Chondrocyte (in vitro differentiated cells): ENCODE results near the gene PROKR1. TPM values are rescaled to one million over a fixed set of nuclear protein-coding genes. Genes with fewer than 3 reads are reported as not detected.

Source experiments
- DNase-seq: peaks from one replicate; pipeline ENCODE4 v3.0.0; 2021; ENCODE audit warnings: mixed read lengths, low spot score
- H3K27ac Mint-ChIP-seq: one replicate; pipeline ENCODE4 v1.8.0; 2021; ENCODE audit warnings: mild to moderate bottlenecking, moderate library complexity, mixed read lengths; ENCODE audit not compliant: unreplicated experiment
- H3K27me3 Mint-ChIP-seq: 2 replicates; pipeline ENCODE4 v1.8.0; 2021; ENCODE audit warnings: low read depth, mixed read lengths
- H3K36me3 Mint-ChIP-seq: 2 replicates; pipeline ENCODE4 v1.8.0; 2021; ENCODE audit warnings: low read depth, mixed read lengths
- H3K4me1 Mint-ChIP-seq: 2 replicates; pipeline ENCODE4 v1.8.0; 2021; ENCODE audit warnings: low read depth, mild to moderate bottlenecking, mixed read lengths
- H3K4me3 Mint-ChIP-seq: one replicate; pipeline ENCODE4 v1.8.0; 2021; ENCODE audit warnings: mild to moderate bottlenecking, moderate library complexity, mixed read lengths; ENCODE audit not compliant: unreplicated experiment
- H3K9me3 Mint-ChIP-seq: 2 replicates; pipeline ENCODE4 v1.8.0; 2021; ENCODE audit warnings: low read depth, mixed read lengths
- CTCF ChIP-seq: fragments of 200-600 bp; sonication (generic); IDR thresholded peaks from 2 replicates; pipeline ENCODE4 v1.5.0; 2021; ENCODE audit warnings: antibody characterized with exemption, mild to moderate bottlenecking, moderate library complexity
- total RNA-seq: library from RNA; stranded (reverse); gene quantifications from 3 replicates; pipeline ENCODE4 v1.2.1, GENCODE V29; 2021

The PROKR1 gene
- total RNA-seq, 1 donor from 2014 or later, result not detected

GRCh38 chr2:68695971-68696370 lies 52.6 kb downstream of the PROKR1 start:
- peaks cover 12% of the 10 kb centered on the region for H3K9me3 Mint-ChIP-seq
- no peak overlapping the region for H3K27ac Mint-ChIP-seq
- no peak overlapping the region for H3K4me3 Mint-ChIP-seq
- H3K27me3 Mint-ChIP-seq, result peaks cover 5% of the 10 kb centered on the region
- H3K4me1 Mint-ChIP-seq, result no peaks in the 10 kb centered on the region
- peaks cover 1% of the 10 kb centered on the region for H3K36me3 Mint-ChIP-seq
- TF ChIP-seq CTCF, result no peak
- no peak for DNase-seq

GRCh38 chr2:68696554-68696953 lies 53.2 kb downstream of the PROKR1 start:
- Mint-ChIP-seq H3K27ac (no peak overlapping the region), H3K36me3 (peaks cover 1% of the 10 kb centered on the region), H3K27me3 (peaks cover 5% of the 10 kb centered on the region), H3K4me3 (no peak overlapping the region), H3K9me3 (peaks cover 12% of the 10 kb centered on the region), H3K4me1 (no peaks in the 10 kb centered on the region)
- no peak for TF ChIP-seq CTCF
- DNase-seq, result no peak

GRCh38 chr2:68698567-68699377 lies 55.4 kb downstream of the PROKR1 start:
- no peak overlapping the region for H3K27ac Mint-ChIP-seq
- TF ChIP-seq CTCF, result no peak
- peaks cover 10% of the 10 kb centered on the region for H3K27me3 Mint-ChIP-seq
- H3K4me3 Mint-ChIP-seq, result no peak overlapping the region
- DNase-seq, result no peak
- H3K9me3 Mint-ChIP-seq, result peaks cover 12% of the 10 kb centered on the region
- no peaks in the 10 kb centered on the region for H3K4me1 Mint-ChIP-seq
- H3K36me3 Mint-ChIP-seq, result peaks cover 1% of the 10 kb centered on the region

- peaks cover 11% of the 10 kb centered on the region for H3K27me3 Mint-ChIP-seq
- peaks cover 12% of the 10 kb centered on the region for H3K9me3 Mint-ChIP-seq
- DNase-seq, result no peak
- H3K4me1 Mint-ChIP-seq, result no peaks in the 10 kb centered on the region
- H3K27ac Mint-ChIP-seq, result no peak overlapping the region
- TF ChIP-seq CTCF, result no peak
- H3K36me3 Mint-ChIP-seq, result peaks cover 1% of the 10 kb centered on the region
- no peak overlapping the region for H3K4me3 Mint-ChIP-seq
Measured at GRCh38 chr2:68700560-68700959, 57.2 kb downstream of the PROKR1 start.

- peaks cover 2% of the 10 kb centered on the region for H3K4me1 Mint-ChIP-seq
- TF ChIP-seq CTCF, result no peak
- DNase-seq, result no peak
- H3K27ac Mint-ChIP-seq, result no peak overlapping the region
- H3K4me3 Mint-ChIP-seq, result no peak overlapping the region
- H3K9me3 Mint-ChIP-seq, result no peaks in the 10 kb centered on the region
- peaks cover 20% of the 10 kb centered on the region for H3K27me3 Mint-ChIP-seq
- peaks cover 1% of the 10 kb centered on the region for H3K36me3 Mint-ChIP-seq
Measured at GRCh38 chr2:68706637-68707036, 63.3 kb downstream of the PROKR1 start.

Other genes starting within 250 kb of the PROKR1 start
- 0.55 to 0.63 TPM (median 0.62 TPM) in 3 replicates for gene FBXO48, start 176.3 kb upstream of the PROKR1 start, total RNA-seq
- gene APLF, start 176.0 kb upstream of the PROKR1 start, total RNA-seq, result 3.9 to 4.5 TPM (median 4.3 TPM) in 3 replicates
- 0.31 to 0.50 TPM in 2 of 3 replicates, not detected in the other for gene ARHGAP25, start 91.2 kb downstream of the PROKR1 start, total RNA-seq
- gene BMP10, start 227.8 kb downstream of the PROKR1 start, total RNA-seq, result not detected in 3 replicates